Nephron (organoid): Measurements from ENCODE around the gene CDH4.

ENCODE experiments used
- H3K27ac Mint-ChIP-seq, 3 experiments: 2 replicates each; pipeline ENCODE4 v1.8.0; 2020; ENCODE audit warnings: mixed read lengths in 3 of 3, mild to moderate bottlenecking in 2 of 3, moderate library complexity in 1 of 3
- H3K27me3 Mint-ChIP-seq: 2 replicates; pipeline ENCODE4 v1.8.0; 2021; ENCODE audit warnings: low read depth, mild to moderate bottlenecking, moderate library complexity, mixed read lengths
- H3K36me3 Mint-ChIP-seq: 2 replicates; pipeline ENCODE4 v1.8.0; 2020; ENCODE audit warnings: low read depth, mixed read lengths
- H3K4me1 Mint-ChIP-seq: 2 replicates; pipeline ENCODE4 v1.8.0; 2020; ENCODE audit warnings: mixed read lengths
- H3K4me3 Mint-ChIP-seq, 3 experiments: 2 replicates each; pipeline ENCODE4 v1.8.0; 2020; ENCODE audit warnings: mild to moderate bottlenecking in 3 of 3, mixed read lengths in 3 of 3, moderate library complexity in 2 of 3
- H3K9me3 Mint-ChIP-seq: 2 replicates; pipeline ENCODE4 v1.8.0; 2020; ENCODE audit warnings: mixed read lengths
- TF ChIP-seq, protein P1 (sequence below), 3 experiments: fragments of 200-600 bp; sonication (generic); IDR thresholded peaks; one replicate each; pipeline ENCODE4 v1.5.0; 2021; ENCODE audit warnings: antibody characterized with exemption in 3 of 3; ENCODE audit not compliant: unreplicated experiment in 3 of 3

The CDH4 gene

GRCh38 chr20:61662226-61662967, 410.3 kb downstream of the CDH4 start:
- H3K4me3 Mint-ChIP-seq, result no peak overlapping the region
- H3K4me1 Mint-ChIP-seq, result peaks cover 13% of the 10 kb centered on the region
- H3K9me3 Mint-ChIP-seq, result no peaks in the 10 kb centered on the region
- TF ChIP-seq, protein P1, sequence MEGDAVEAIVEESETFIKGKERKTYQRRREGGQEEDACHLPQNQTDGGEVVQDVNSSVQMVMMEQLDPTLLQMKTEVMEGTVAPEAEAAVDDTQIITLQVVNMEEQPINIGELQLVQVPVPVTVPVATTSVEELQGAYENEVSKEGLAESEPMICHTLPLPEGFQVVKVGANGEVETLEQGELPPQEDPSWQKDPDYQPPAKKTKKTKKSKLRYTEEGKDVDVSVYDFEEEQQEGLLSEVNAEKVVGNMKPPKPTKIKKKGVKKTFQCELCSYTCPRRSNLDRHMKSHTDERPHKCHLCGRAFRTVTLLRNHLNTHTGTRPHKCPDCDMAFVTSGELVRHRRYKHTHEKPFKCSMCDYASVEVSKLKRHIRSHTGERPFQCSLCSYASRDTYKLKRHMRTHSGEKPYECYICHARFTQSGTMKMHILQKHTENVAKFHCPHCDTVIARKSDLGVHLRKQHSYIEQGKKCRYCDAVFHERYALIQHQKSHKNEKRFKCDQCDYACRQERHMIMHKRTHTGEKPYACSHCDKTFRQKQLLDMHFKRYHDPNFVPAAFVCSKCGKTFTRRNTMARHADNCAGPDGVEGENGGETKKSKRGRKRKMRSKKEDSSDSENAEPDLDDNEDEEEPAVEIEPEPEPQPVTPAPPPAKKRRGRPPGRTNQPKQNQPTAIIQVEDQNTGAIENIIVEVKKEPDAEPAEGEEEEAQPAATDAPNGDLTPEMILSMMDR (IDR thresholded peaks at IDR 0.05; ENCODE audit: unreplicated experiment in 3 of 3), result no peak
- no peaks in the 10 kb centered on the region for H3K36me3 Mint-ChIP-seq
- peaks cover 9% of the 10 kb centered on the region for H3K27me3 Mint-ChIP-seq
- H3K27ac Mint-ChIP-seq, result no peak overlapping the region

DNA sequence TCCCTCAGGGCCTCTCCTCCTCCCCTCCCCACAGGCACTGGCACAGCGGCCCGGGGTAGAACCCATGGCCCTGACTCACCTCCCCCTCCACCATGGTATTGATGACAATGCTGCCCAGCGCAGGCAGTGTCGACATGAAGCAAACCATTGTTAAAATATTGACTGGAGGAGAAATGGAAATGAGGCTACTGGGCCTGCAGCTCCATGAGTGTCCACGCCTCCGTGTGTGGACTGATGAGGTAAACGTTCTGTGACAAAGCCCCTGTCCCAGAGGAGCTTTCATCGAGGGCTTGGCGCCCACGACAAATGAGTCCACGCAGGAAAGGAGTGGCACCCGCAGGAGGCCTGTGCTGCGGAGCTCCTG, 410.9 kb downstream of the CDH4 start:
- Mint-ChIP-seq H3K27ac (no peak overlapping the region), H3K9me3 (no peaks in the 10 kb centered on the region), H3K27me3 (peaks cover 13% of the 10 kb centered on the region), H3K36me3 (no peaks in the 10 kb centered on the region), H3K4me3 (no peak overlapping the region), H3K4me1 (peaks cover 13% of the 10 kb centered on the region)
- TF ChIP-seq, protein P1 (IDR thresholded peaks at IDR 0.05; ENCODE audit: unreplicated experiment in 3 of 3), result no peak

DNA sequence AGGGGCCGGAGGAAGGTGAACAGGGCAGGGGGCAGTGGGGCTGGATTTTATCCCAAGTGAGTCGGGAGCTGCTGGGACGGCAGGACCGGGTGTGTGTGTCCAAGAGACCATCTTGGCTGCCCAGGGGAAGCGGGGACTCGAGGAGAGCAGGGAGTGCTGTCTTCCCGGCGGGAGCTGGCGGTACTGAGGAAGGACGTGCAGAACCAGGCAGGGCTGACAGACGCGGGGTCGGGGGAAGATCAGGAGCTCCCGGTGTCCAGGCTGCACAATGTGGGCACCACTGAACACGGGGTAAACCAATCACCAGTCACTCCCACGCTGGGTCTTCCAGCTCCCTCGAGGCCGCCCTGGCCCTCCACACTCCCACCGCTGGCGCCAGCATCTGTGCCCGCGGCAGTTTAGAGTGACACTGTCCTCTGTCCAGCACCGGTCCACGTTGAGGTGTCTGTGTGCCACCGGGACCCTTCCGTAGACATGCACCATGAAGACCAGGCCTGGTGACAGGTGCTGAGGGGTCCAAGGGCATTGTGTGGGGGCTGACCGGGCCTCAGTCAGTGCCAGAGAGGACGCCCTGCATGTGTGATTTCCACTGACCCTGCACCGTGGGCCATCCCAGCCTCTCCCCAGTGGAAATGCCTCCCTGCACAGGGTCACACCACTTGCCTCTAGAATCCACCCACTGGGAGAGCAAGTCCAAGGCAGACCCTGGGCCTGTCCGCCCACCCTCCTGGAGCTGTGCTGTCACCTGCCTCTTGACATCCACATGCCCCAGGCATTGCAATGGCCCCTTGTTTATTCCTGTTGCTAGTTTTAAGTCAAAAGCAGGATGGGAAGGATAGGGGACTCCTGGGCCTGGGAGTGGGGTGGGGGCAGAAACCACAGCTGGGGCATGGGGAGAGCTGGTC, 411.7 kb downstream of the CDH4 start:
- peaks cover 15% of the 10 kb centered on the region for H3K27me3 Mint-ChIP-seq
- no peaks in the 10 kb centered on the region for H3K9me3 Mint-ChIP-seq
- H3K4me1 Mint-ChIP-seq, result peaks cover 13% of the 10 kb centered on the region
- no peak overlapping the region for H3K4me3 Mint-ChIP-seq
- no peak overlapping the region for H3K27ac Mint-ChIP-seq
- TF ChIP-seq, protein P1 (IDR thresholded peaks at IDR 0.05; ENCODE audit: unreplicated experiment in 3 of 3), result no peak
- no peaks in the 10 kb centered on the region for H3K36me3 Mint-ChIP-seq

DNA sequence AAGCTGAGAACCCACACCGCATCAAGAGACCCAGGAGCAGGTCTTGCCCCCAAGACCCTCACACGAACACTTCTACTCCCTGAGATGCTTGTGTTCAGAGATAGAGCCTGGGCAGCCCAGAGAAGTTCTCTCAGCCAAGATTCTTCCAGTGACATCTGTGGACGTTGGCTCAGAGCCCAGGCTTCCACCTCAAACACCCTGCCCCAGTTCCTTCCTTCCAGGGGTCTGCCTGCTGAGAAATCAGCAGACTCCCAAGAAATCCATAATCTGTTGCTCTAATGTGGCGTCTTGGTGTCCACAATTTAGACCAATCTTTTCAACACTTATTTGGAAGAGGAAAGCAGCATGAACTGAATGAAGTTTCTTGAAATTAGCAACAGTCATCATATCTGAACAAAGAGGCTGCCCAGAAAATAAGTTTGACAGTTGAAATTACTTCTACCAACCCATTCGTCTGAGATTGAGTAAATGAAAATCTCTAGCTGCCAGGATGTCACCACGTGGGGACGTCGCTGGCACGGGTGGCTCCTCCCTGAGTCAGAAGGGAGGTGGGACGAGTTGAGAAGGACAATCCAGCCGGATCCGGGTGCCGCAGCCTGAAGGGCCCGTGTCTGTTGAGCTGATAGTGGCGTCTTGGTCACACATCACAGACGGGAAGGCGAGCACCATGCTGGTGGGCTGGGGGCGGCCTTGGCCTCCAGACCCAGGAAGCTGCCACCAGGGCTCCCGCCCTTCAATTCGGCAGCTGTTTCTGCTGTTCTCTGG, 412.7 kb downstream of the CDH4 start:
- Mint-ChIP-seq H3K27me3 (peaks cover 18% of the 10 kb centered on the region), H3K4me1 (peaks cover 7% of the 10 kb centered on the region), H3K9me3 (no peaks in the 10 kb centered on the region), H3K27ac (peak overlapping the region in 1 of 3 experiments; percentile 72), H3K36me3 (no peaks in the 10 kb centered on the region), H3K4me3 (no peak overlapping the region)
- TF ChIP-seq, protein P1 (IDR thresholded peaks at IDR 0.05; ENCODE audit: unreplicated experiment in 3 of 3), result no peak

GRCh38 chr20:61665528-61666470, 413.7 kb downstream of the CDH4 start:
- Mint-ChIP-seq H3K4me1 (peaks cover 7% of the 10 kb centered on the region), H3K9me3 (no peaks in the 10 kb centered on the region), H3K36me3 (no peaks in the 10 kb centered on the region), H3K4me3 (no peak overlapping the region), H3K27me3 (peaks cover 19% of the 10 kb centered on the region), H3K27ac (no peak overlapping the region)
- TF ChIP-seq, protein P1 (IDR thresholded peaks at IDR 0.05; ENCODE audit: unreplicated experiment in 3 of 3), result no peak
